Activated CD8-positive, alpha-beta memory T cell treated with anti-CD3 and anti-CD28 coated beads, Interleukin-2, amount 50 U/mL, for 24 hours (primary cell): Measurements from ENCODE around the gene WWTR1.

Experiments
- DNase-seq: peaks from one replicate; pipeline ENCODE4 v3.0.0-alpha.2; 2020; ENCODE audit errors: extremely low read depth

The WWTR1 gene

GRCh38 chr3:149621218-149622005, 36.4 kb downstream of the WWTR1 start:
- no peak for DNase-seq

GRCh38 chr3:149620291-149621020, 37.4 kb downstream of the WWTR1 start:
- no peak for DNase-seq

- DNase-seq, result no peak
These were observed 38.7 kb downstream of the WWTR1 start for GRCh38 chr3:149619136-149619535.

- DNase-seq, result no peak
These were observed 39.4 kb downstream of the WWTR1 start for GRCh38 chr3:149618151-149619123.

- DNase-seq, result no peak
These were observed 42.0 kb downstream of the WWTR1 start for GRCh38 chr3:149615731-149616221.

- DNase-seq, result no peak
These were observed 43.8 kb downstream of the WWTR1 start for GRCh38 chr3:149613988-149614387.

- DNase-seq, result no peak
These were observed 45.4 kb downstream of the WWTR1 start for GRCh38 chr3:149612456-149612855.

- no peak for DNase-seq
These were observed 46.7 kb downstream of the WWTR1 start for GRCh38 chr3:149611149-149611548.

- DNase-seq, result no peak
These were observed 47.3 kb downstream of the WWTR1 start for GRCh38 chr3:149610351-149611105.

- no peak for DNase-seq
These were observed 48.2 kb downstream of the WWTR1 start for GRCh38 chr3:149609595-149609994.

GRCh38 chr3:149608987-149609386, 48.8 kb downstream of the WWTR1 start:
- no peak for DNase-seq

- no peak for DNase-seq
These were observed 51.9 kb downstream of the WWTR1 start for GRCh38 chr3:149605902-149606301.

GRCh38 chr3:149604125-149604875, 53.5 kb downstream of the WWTR1 start:
- no peak for DNase-seq

GRCh38 chr3:149603126-149604074, 54.4 kb downstream of the WWTR1 start:
- no peak for DNase-seq

GRCh38 chr3:149600634-149601033, 57.2 kb downstream of the WWTR1 start:
- DNase-seq, result no peak

GRCh38 chr3:149599236-149599635, 58.6 kb downstream of the WWTR1 start:
- no peak for DNase-seq

GRCh38 chr3:149596134-149596770, 61.6 kb downstream of the WWTR1 start:
- DNase-seq, result no peak

- no peak for DNase-seq
These were observed 64.2 kb downstream of the WWTR1 start for GRCh38 chr3:149593418-149594160.
